ENCODE results near the gene TMEM178B.
"Not testable (repeated sequence)": the region's sequence is repeated elsewhere in the genome, so short reads cannot be mapped to it uniquely, and the experiment has no call there.

- not testable (repeated sequence) for TF ChIP-seq CTCF (IDR thresholded peaks at IDR 0.05); EZH2 (IDR thresholded peaks at IDR 0.05; ENCODE audit: borderline replicate concordance, insufficient read depth, low read depth, low read length, poor library complexity, severe bottlenecking)
These were observed 41.1 kb upstream of the TMEM178B start for GRCh38 chr7:141032539-141033323.

All from B cell (primary cell).